Measurements from ENCODE around the gene ZFAND2A. TPM values are rescaled to one million over a fixed set of nuclear protein-coding genes. Genes with fewer than 3 reads are reported as not detected.

Gene ZFAND2A
- total RNA-seq, 4 donors from 2014 or later, result 12.0 to 17.9 (median 14.1) TPM

DNA sequence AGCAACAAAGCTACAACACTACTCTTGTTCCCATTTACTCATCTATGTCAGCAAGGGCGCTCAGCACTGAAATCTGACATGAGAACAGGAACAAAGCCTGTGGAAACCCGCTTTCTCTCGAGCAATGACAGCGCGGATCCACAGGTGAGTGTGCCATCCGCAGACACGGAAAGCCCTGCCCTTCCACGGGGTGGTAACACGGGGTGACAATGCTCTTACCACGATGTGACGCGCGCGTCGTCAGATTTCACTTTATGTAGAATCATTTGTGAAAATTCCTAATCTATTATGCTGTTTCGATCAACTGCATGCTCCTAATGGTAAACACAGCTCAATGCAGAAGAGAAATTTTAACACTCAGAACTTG lies 34.4 kb downstream of the ZFAND2A start:
- TF ChIP-seq, protein P1, sequence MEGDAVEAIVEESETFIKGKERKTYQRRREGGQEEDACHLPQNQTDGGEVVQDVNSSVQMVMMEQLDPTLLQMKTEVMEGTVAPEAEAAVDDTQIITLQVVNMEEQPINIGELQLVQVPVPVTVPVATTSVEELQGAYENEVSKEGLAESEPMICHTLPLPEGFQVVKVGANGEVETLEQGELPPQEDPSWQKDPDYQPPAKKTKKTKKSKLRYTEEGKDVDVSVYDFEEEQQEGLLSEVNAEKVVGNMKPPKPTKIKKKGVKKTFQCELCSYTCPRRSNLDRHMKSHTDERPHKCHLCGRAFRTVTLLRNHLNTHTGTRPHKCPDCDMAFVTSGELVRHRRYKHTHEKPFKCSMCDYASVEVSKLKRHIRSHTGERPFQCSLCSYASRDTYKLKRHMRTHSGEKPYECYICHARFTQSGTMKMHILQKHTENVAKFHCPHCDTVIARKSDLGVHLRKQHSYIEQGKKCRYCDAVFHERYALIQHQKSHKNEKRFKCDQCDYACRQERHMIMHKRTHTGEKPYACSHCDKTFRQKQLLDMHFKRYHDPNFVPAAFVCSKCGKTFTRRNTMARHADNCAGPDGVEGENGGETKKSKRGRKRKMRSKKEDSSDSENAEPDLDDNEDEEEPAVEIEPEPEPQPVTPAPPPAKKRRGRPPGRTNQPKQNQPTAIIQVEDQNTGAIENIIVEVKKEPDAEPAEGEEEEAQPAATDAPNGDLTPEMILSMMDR (IDR thresholded peaks at IDR 0.05 in 4 of 5, conservative IDR thresholded peaks at IDR 0.05 in 1 of 5), result no peak
- no peak for TF ChIP-seq POLR2A (IDR thresholded peaks at IDR 0.05)
- no peak overlapping the region for H3K4me3 ChIP-seq
- H3K4me1 ChIP-seq, result peaks cover 12% of the 10 kb centered on the region in 2 donors
- in situ Hi-C loops (cut with MboI; ENCODE audit: low sequenced_read_pairs in 4 of 4), result no loop called here
- H3K9me3 ChIP-seq, result no peaks in the 10 kb centered on the region
- no peaks in the 10 kb centered on the region for H3K36me3 ChIP-seq
- intact Hi-C loops (cut with DNase I; ENCODE audit: low total_unique reads), result no loop called here
- no peaks in the 10 kb centered on the region for H3K27me3 ChIP-seq
- DNase-seq (no peak), ATAC-seq (no peak)
- H3K27ac ChIP-seq, result peak overlapping the region in 1 of 4 donors; percentile 86

DNA sequence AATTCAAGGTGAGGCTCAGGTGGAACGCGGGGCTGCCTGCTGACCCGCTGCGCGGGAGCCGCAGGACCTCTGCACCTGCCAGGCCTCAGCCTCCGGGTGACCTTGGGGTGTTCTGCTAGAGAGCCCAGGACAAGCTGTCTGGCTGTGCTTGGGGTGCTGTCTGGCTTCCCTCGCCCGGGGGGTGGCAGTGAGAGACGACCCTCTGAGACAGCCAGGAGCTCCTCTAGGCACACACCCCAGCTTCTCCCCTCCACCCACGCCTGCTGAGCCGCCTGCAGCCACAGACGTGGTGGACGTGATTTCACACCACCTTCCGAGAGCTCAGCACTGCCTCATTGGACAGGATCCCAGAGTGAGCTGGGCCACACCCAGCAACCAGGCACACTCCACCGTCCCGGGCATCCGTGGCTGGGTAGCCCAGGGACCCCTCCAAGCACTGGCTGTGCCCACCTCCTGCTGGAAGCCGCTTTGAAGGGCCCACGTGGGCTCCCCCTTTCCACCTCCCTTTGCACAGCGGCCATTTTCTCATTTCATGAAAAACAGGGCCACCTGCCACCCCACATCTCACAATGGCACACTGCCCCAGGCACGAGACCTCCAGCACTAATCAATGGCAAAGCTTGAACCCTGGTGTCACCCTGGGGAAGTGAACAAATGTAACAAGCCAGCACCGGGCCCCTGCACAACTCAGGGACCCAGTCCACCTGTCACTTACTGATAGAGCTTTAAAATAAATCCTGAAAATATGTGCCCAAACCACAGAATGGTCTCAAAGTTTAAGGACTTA lies 35.0 kb downstream of the ZFAND2A start:
- intact Hi-C loops (cut with DNase I; ENCODE audit: low total_unique reads), result loop anchor here (5.0 kb wide), 1 partner anchor 42 kb away; no protein-coding TSS in a partner anchor
- peak overlapping the region; percentile 31 to 86 (median 78) for H3K27ac ChIP-seq
- peak in 1 of 2 donors; percentile 45 for ATAC-seq

DNA sequence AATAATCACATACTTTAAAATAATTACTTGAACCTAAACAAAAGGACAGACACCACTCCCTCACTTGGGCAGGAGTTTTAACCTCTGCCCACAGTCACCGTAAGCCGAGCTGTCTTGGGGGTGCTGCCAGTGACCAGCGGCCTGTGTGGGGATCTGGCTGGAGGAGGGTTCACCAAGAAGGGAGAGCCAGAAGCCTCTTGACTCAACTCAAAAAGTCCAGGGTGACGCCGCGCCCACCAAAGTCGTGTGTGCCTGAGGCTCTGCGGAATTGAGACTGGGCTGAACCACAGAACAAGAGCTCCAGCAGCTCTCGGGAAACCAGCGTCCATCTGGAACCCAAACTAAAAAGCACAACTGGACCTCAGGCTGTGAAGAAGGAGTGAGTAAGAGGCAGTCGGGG lies 35.8 kb downstream of the ZFAND2A start:
- no peaks in the 10 kb centered on the region for H3K27me3 ChIP-seq
- no peaks in the 10 kb centered on the region for H3K36me3 ChIP-seq
- ATAC-seq, result peak; percentile 37 to 65
- DNase-seq, result peak in 1 of 2 donors; percentile 39
- in situ Hi-C loops (cut with MboI; ENCODE audit: low sequenced_read_pairs in 4 of 4) (no loop called here), intact Hi-C loops (cut with DNase I; ENCODE audit: low total_unique reads) (loop anchor here (5.0 kb wide), 1 partner anchor 43 kb away; no protein-coding TSS in a partner anchor)
- peak overlapping the region; percentile 41 to 61 (median 44) for H3K4me3 ChIP-seq
- peak overlapping the region; percentile 77 to 86 (median 80) for H3K27ac ChIP-seq
- no peaks in the 10 kb centered on the region for H3K9me3 ChIP-seq
- TF ChIP-seq, protein P1 (IDR thresholded peaks at IDR 0.05 in 4 of 5, conservative IDR thresholded peaks at IDR 0.05 in 1 of 5), result no peak
- TF ChIP-seq POLR2A (IDR thresholded peaks at IDR 0.05), result no peak
- peaks cover 12% of the 10 kb centered on the region in 2 donors for H3K4me1 ChIP-seq

More for the DNA sequence above, 35.0 kb downstream of the ZFAND2A start:
- H3K4me3 ChIP-seq, result peak overlapping the region in 2 of 4 donors; percentile 17 to 41
- no peaks in the 10 kb centered on the region for H3K9me3 ChIP-seq
- no peaks in the 10 kb centered on the region for H3K36me3 ChIP-seq
- in situ Hi-C loops (cut with MboI; ENCODE audit: low sequenced_read_pairs in 4 of 4), result no loop called here
- TF ChIP-seq POLR2A (IDR thresholded peaks at IDR 0.05), result no peak
- TF ChIP-seq, protein P1 (IDR thresholded peaks at IDR 0.05 in 4 of 5, conservative IDR thresholded peaks at IDR 0.05 in 1 of 5), result no peak
- peaks cover 12% of the 10 kb centered on the region in 2 donors for H3K4me1 ChIP-seq
- H3K27me3 ChIP-seq, result no peaks in the 10 kb centered on the region
- DNase-seq, result peak in 1 of 2 donors; percentile 37

DNA sequence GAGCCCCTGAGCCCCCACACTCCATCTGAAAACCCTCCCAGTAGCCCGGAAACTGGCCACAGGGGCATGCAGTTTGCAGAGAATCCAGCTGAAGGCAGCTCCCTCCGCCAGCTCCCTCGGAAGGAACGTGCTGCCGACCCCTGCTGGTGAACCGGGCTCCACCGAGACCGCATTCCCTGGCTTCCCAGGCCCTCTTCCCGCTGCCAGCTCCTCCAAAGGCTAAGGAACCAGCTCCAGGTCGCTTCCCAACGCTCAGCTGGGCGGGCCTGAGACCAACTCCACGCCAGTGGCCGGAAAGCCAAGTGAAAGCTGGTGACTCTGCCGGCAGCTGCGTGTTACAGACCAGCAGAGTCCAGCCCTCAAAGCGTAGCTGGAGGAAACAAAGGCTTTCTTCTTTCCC lies 36.3 kb downstream of the ZFAND2A start:
- Histone ChIP-seq H3K4me1 (peaks cover 12% of the 10 kb centered on the region in 2 donors), H3K27ac (peak overlapping the region; percentile 77 to 86 (median 80)), H3K4me3 (peak overlapping the region; percentile 41 to 61 (median 44)), H3K36me3 (no peaks in the 10 kb centered on the region), H3K27me3 (no peaks in the 10 kb centered on the region), H3K9me3 (no peaks in the 10 kb centered on the region)
- no peak for TF ChIP-seq POLR2A (IDR thresholded peaks at IDR 0.05)
- TF ChIP-seq, protein P1 (IDR thresholded peaks at IDR 0.05 in 4 of 5, conservative IDR thresholded peaks at IDR 0.05 in 1 of 5), result peak; percentile 46 to 66 (median 57)
- peak; percentile 59 to 85 for DNase-seq
- intact Hi-C loops (cut with DNase I; ENCODE audit: low total_unique reads) (loop anchor here (1.0 to 5.0 kb wide), 2 partner anchors 36 to 44 kb away; no protein-coding TSS in a partner anchor), in situ Hi-C loops (cut with MboI; ENCODE audit: low sequenced_read_pairs in 4 of 4) (no loop called here)
- peak; percentile 71 to 91 for ATAC-seq

Data from gastrocnemius medialis (tissue), 4 donors.